GM12878 (cell line): ENCODE measurements around the gene ABCC11. TPM values are rescaled to one million over a fixed set of nuclear protein-coding genes. Genes with fewer than 3 reads are reported as not detected.

Experiments used
- ATAC-seq: fragments of 200-7000 bp; cut with Tn5 transposase; 3 replicates; pipeline ENCODE4 v1.9.1; 2020; ENCODE audit warnings: mild to moderate bottlenecking, moderate library complexity
- BruUV-seq: library from RNA; stranded (reverse); fragments of 400-500 nt; replicated peaks from 2 replicates; lab custom pipeline; 2021; lab: Mats Ljungman, UMichigan
- CTCF ChIA-PET: fragments of 300-600 bp; sonication (Branson Sonifier 250); formaldehyde crosslinking; extraction: SDS; loops from one replicate; lab custom pipeline; 2021; ENCODE audit warnings: inconsistent platforms; lab: Yijun Ruan, JAX
- POLR2A ChIA-PET: fragments of 350-600 bp; formaldehyde crosslinking; extraction: SDS; loops from one replicate; lab custom pipeline; 2021; ENCODE audit warnings: inconsistent platforms; lab: Charles Lee
- RAD21 ChIA-PET: fragments of 300-600 bp; sonication (Branson Sonifier 250); formaldehyde crosslinking; loops from one replicate; lab custom pipeline; 2023; ENCODE audit warnings: antibody characterized with exemption; ENCODE audit not compliant: unreplicated experiment; lab: Charles Lee
- SMC1A ChIA-PET: fragments of 300-600 bp; sonication (Branson Sonifier 250); formaldehyde crosslinking; loops from one replicate; lab custom pipeline; 2023; ENCODE audit not compliant: unreplicated experiment, uncharacterized antibody; lab: Charles Lee
- DNase-seq: peaks from one replicate; pipeline ENCODE4 v3.0.0-alpha.2; 2011; ENCODE audit warnings: low read depth, low spot score
- FAIRE-seq: peaks from 3 replicates; lab custom pipeline; 2011; peaks lifted over from hg19 to GRCh38; lab: Jason Lieb, UNC
- H2AFZ ChIP-seq: 2 replicates; pipeline ENCODE4 v1.6.0; 2011; ENCODE audit warnings: low read depth, low read length, control low read depth; ENCODE audit not compliant: control insufficient read depth
- H3K27ac ChIP-seq: 2 replicates; pipeline ENCODE4 v1.5.1; 2011; ENCODE audit warnings: control low read depth; ENCODE audit not compliant: control insufficient read depth, insufficient read depth
- H3K27me3 ChIP-seq, 2 experiments: replicated peaks in 1 of 2; 2 replicates each; pipeline versions ENCODE4 v1.6.0 to v1.6.1; 2011; ENCODE audit warnings: low read length in 1 of 2; ENCODE audit not compliant: control insufficient read depth in 2 of 2, insufficient read depth in 2 of 2
- H3K36me3 ChIP-seq, 2 experiments: 2 replicates each; pipeline ENCODE4 v1.5.1; 2011; ENCODE audit warnings: low read length in 1 of 2; ENCODE audit not compliant: control insufficient read depth in 2 of 2, insufficient read depth in 2 of 2
- H3K4me1 ChIP-seq: 2 replicates; pipeline ENCODE4 v1.6.1; 2011; ENCODE audit warnings: mild to moderate bottlenecking, low read length, moderate library complexity, mixed read lengths; ENCODE audit not compliant: control insufficient read depth, insufficient read depth
- H3K4me2 ChIP-seq: 2 replicates; pipeline ENCODE4 v1.6.0; 2011; ENCODE audit warnings: control low read depth; ENCODE audit not compliant: control insufficient read depth, insufficient read depth
- H3K4me3 ChIP-seq: fragments of 200-600 bp; sonication (generic); 2 replicates; pipeline ENCODE4 v1.5.1; 2016
- H3K79me2 ChIP-seq: 2 replicates; pipeline ENCODE4 v1.6.0; 2011; ENCODE audit warnings: low read length; ENCODE audit not compliant: control insufficient read depth, insufficient read depth
- H3K9ac ChIP-seq: 2 replicates; pipeline ENCODE4 v1.8.0; 2011; ENCODE audit warnings: low read length, control low read depth, mixed read lengths; ENCODE audit not compliant: control insufficient read depth, insufficient read depth
- H3K9me3 ChIP-seq: replicated peaks from 3 replicates; pipeline ENCODE4 v1.5.1; 2011; ENCODE audit warnings: mild to moderate bottlenecking, low read length; ENCODE audit not compliant: control insufficient read depth, insufficient read depth
- H4K20me1 ChIP-seq: 2 replicates; pipeline ENCODE4 v1.6.0; 2011; ENCODE audit not compliant: control insufficient read depth, insufficient read depth
- ATF2 ChIP-seq: IDR thresholded peaks from 2 replicates; pipeline ENCODE4 v1.6.1; 2012; ENCODE audit warnings: low read length, inconsistent platforms
- BMI1 ChIP-seq: fragments of 450-650 bp; IDR thresholded peaks from 2 replicates; pipeline ENCODE4 v1.6.1; 2016; ENCODE audit warnings: mild to moderate bottlenecking, moderate library complexity, borderline replicate concordance
- CBFB ChIP-seq: IDR thresholded peaks from 2 replicates; pipeline ENCODE4 v1.6.1; 2016; ENCODE audit warnings: antibody characterized with exemption, low read depth
- FOS ChIP-seq: IDR thresholded peaks from 3 replicates; pipeline ENCODE4 v1.6.1; 2011; ENCODE audit warnings: borderline replicate concordance; ENCODE audit not compliant: insufficient read length; ENCODE audit errors: extremely low read depth
- FOXM1 ChIP-seq: IDR thresholded peaks from 2 replicates; pipeline ENCODE4 v1.6.1; 2012; ENCODE audit warnings: low read depth, mild to moderate bottlenecking, inconsistent platforms, low read length, moderate library complexity
- HDAC2 ChIP-seq: fragments of 200-600 bp; sonication (generic); IDR thresholded peaks from 2 replicates; pipeline ENCODE4 v1.6.1; 2017
- IKZF1 ChIP-seq: fragments of 450-650 bp; conservative IDR thresholded peaks from 2 replicates; pipeline ENCODE4 v1.6.1; 2017; ENCODE audit warnings: antibody characterized with exemption, mild to moderate bottlenecking
- MAX ChIP-seq: IDR thresholded peaks from 2 replicates; pipeline ENCODE4 v1.6.1; 2012; ENCODE audit warnings: low read depth, low read length, improper control_type of control experiment
- MEF2B ChIP-seq: fragments of 450-650 bp; IDR thresholded peaks from 2 replicates; pipeline ENCODE4 v1.6.1; 2018; ENCODE audit warnings: mild to moderate bottlenecking, moderate library complexity; ENCODE audit not compliant: partially characterized antibody, poor library complexity, severe bottlenecking
- MYC ChIP-seq: IDR thresholded peaks from 2 replicates; pipeline ENCODE4 v1.6.1; 2011; ENCODE audit warnings: mild to moderate bottlenecking, low read length, moderate library complexity, inconsistent platforms; ENCODE audit not compliant: insufficient read depth, insufficient replicate concordance, insufficient read length, severe bottlenecking
- NR2C2 ChIP-seq: IDR thresholded peaks from 2 replicates; pipeline ENCODE4 v1.6.1; 2011; ENCODE audit warnings: borderline replicate concordance, low read depth; ENCODE audit not compliant: control insufficient read depth, insufficient read length
- NR2F1 ChIP-seq: fragments of 450-650 bp; conservative IDR thresholded peaks from 2 replicates; pipeline ENCODE4 v1.6.1; 2017; ENCODE audit warnings: mild to moderate bottlenecking
- RELA ChIP-seq: fragments of 450-650 bp; IDR thresholded peaks from 2 replicates; pipeline ENCODE4 v1.8.0; 2014; ENCODE audit warnings: borderline replicate concordance; ENCODE audit not compliant: partially characterized antibody
- TCF7 ChIP-seq: IDR thresholded peaks from 2 replicates; pipeline ENCODE4 v1.6.1; 2014; ENCODE audit warnings: antibody characterized with exemption, borderline replicate concordance
- ZBTB4 ChIP-seq: fragments of 450-650 bp; formaldehyde crosslinking; IDR thresholded peaks from 2 replicates; pipeline ENCODE4 v1.4.0; 2022; ENCODE audit warnings: mild to moderate bottlenecking, moderate library complexity
- WGBS: methylation state at CpG from one replicate; pipeline ENCODE4 v1.1.6; 2016; ENCODE audit warnings: low lambda C conversion rate; ENCODE audit not compliant: insufficient replicate concordance, insufficient coverage; ENCODE audit errors: missing lambda C conversion rate; 5-methylcytosine and 5-hydroxymethylcytosine counted together
- in situ Hi-C: fragments of 300-500 bp; cut with MboI; formaldehyde crosslinking; loops from 9 replicates; pipeline ENCODE4 v1.14.3; 2018; ENCODE audit warnings: mixed read lengths
- intact Hi-C: fragments of 100-400 bp; cut with micrococcal nuclease; formaldehyde crosslinking; loops from one replicate; pipeline ENCODE4 v1.14.2; 2022; ENCODE audit not compliant: unreplicated experiment
- polyA plus RNA-seq, 11 experiments: library from polyadenylated mRNA; depleted of rRNA in 4 of 11; unstranded in 6 of 11; stranded (reverse) in 5 of 11; fragments of >200 nt; fragmentation: Nextera tagmentation in 4 of 11; fragmentation: Illumina TruSeq in 1 of 11; extraction: Ambion mirVana in 4 of 11; extraction: Trizol in 1 of 11; gene quantifications; 1 replicate in 1 of 11; 2 replicates in 10 of 11; pipeline versions ENCODE4 v1.2.1 to v1.2.3, GENCODE V29; 2011 to 2016; ENCODE audit warnings: inconsistent platforms in 2 of 11, missing spikeins in 2 of 11, low read depth in 1 of 11
- total RNA-seq, 4 experiments: library from RNA; depleted of rRNA in 3 of 4; stranded (reverse); fragments of >200 nt in 3 of 4; fragmentation: Illumina TruSeq in 1 of 4; extraction: Trizol in 1 of 4; gene quantifications; 2 replicates each; pipeline versions ENCODE4 v1.2.1 to v1.2.3, GENCODE V29; 2013 to 2021
- TF ChIP-seq, protein P1 (sequence below): IDR thresholded peaks from 2 replicates; pipeline ENCODE4 v1.6.1; 2012; ENCODE audit warnings: low read depth, low read length, improper control_type of control experiment

ABCC11 gene
- total and polyA plus RNA-seq, 10 of the 15 experiments (the other 5 are each of a cell fraction or from before 2014, with no cell fraction given), result 0.04 to 0.20 (median 0.10) TPM; not detected in 6

- SMC1A ChIA-PET, result interaction anchor here (0.7 to 1.5 kb wide), 3 partner anchors 21 to 322 kb away, joined by 3 read pairs; no protein-coding TSS in a partner anchor
Measured at GRCh38 chr16:48291303-48291702, 44.0 kb upstream of the ABCC11 start.

More at GRCh38 chr16:48291303-48291702, 44.0 kb upstream of the ABCC11 start:
- ChIA-PET POLR2A (no interaction called here), RAD21 (no interaction called here), CTCF (interaction anchor here (0.6 to 1.8 kb wide), 4 partner anchors 11 to 915 kb away, joined by 3 to 8 read pairs (median 4); no protein-coding TSS in a partner anchor)
- ATAC-seq, result no peak
- H3K36me3 ChIP-seq, result peaks cover 9 to 16% of the 10 kb centered on the region in 2 experiments
- H3K27ac ChIP-seq, result no peak overlapping the region
- no peaks in the 10 kb centered on the region for H3K27me3 ChIP-seq
- WGBS, result 98% methylated on average over 3 of the region's 3 CpGs
- no peaks in the 10 kb centered on the region for H3K4me1 ChIP-seq
- no peak for FAIRE-seq
- no peak overlapping the region for H3K4me2 ChIP-seq
- no TSS peak for BruUV-seq
- in situ Hi-C loops (no loop called here), intact Hi-C loops (no loop called here)
- no peak overlapping the region for H3K4me3 ChIP-seq
- H2AFZ ChIP-seq, result no peak overlapping the region
- H3K9ac ChIP-seq, result no peak overlapping the region
- DNase-seq, result no peak
- no peaks in the 10 kb centered on the region for H3K79me2 ChIP-seq
- H3K9me3 ChIP-seq, result peaks cover 12% of the 10 kb centered on the region
- H4K20me1 ChIP-seq, result no peaks in the 10 kb centered on the region
- TF ChIP-seq FOS (no peak), NR2F1 (no peak), IKZF1 (no peak), CBFB (no peak), HDAC2 (no peak), ZBTB4 (CRISPR knock-in tag) (no peak), FOXM1 (no peak), TCF7 (no peak), RELA (no peak), NR2C2 (no peak), BMI1 (no peak), ATF2 (no peak), MAX (no peak), MEF2B (no peak), MYC (no peak)
- TF ChIP-seq, protein P1, sequence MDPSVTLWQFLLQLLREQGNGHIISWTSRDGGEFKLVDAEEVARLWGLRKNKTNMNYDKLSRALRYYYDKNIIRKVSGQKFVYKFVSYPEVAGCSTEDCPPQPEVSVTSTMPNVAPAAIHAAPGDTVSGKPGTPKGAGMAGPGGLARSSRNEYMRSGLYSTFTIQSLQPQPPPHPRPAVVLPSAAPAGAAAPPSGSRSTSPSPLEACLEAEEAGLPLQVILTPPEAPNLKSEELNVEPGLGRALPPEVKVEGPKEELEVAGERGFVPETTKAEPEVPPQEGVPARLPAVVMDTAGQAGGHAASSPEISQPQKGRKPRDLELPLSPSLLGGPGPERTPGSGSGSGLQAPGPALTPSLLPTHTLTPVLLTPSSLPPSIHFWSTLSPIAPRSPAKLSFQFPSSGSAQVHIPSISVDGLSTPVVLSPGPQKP, result no peak
